ENCODE results near the gene IVD.

IVD gene

DNA sequence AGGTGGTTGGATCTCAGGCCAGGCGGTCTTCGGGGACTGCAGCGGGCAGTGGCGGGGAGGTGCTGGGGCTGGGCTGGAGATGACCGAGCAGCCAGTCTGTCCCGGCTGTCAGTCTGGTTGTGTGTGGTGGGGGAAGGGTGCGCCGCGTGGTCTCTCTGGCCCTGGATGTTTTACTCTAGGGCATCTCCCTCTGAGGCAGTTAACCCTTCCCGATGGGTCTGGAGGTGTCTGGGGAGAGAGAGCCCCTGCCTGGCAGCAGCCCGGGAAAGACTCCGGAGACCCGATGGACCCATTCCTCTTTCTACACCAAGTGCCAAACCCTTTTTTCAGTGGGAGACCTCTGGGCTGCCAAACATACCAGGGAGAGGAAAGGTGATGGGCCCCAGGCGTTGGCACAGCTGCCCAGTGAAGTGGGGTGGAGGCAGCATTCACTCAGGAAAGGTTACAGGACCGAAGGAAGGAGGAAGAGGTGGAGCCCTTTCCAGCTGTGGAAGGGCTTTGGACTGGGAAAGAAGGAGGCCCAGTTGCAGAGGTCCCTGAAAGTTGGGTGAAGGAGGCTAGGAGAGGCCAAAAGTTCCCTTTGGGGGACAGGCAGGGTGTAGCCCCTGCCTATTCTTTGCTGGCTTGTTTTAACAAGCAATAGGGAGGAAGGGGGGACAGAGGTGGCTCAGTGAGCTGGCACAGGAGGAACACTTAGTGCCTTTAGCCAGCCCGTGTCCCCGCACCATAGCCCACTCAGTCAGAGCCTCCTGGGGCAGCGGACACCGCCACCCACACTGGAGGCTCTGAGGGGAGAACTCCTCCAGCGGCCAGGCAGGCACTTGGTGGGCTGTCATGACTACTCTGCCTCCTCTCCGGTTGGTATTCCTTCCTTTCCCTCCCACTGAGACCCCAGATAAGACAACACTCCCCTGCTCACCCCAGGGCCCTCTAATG lies 32.4 kb downstream of the IVD start:
- Histone ChIP-seq H3K27me3 (peaks cover 98% of the 10 kb centered on the region), H3K27ac (no peak overlapping the region), H3K4me1 (ENCODE audit: control insufficient read depth in 1 of 2, insufficient read depth in 1 of 2, low read depth in 1 of 2, low read length in 1 of 2) (peaks cover 14 to 39% of the 10 kb centered on the region in 2 experiments), H3K9me3 (no peaks in the 10 kb centered on the region), H3K4me3 (ENCODE audit: low read depth in 1 of 2, low read length in 1 of 2) (no peak overlapping the region), H3K36me3 (no peaks in the 10 kb centered on the region)
- TF ChIP-seq CTCF (IDR thresholded peaks at IDR 0.05): no peak

GRCh38 chr15:40438712-40439111 lies 33.1 kb downstream of the IVD start:
- no peaks in the 10 kb centered on the region for H3K9me3 ChIP-seq
- H3K27ac ChIP-seq: no peak overlapping the region
- H3K27me3 ChIP-seq: peaks cover 98% of the 10 kb centered on the region
- no peak for TF ChIP-seq CTCF (IDR thresholded peaks at IDR 0.05)
- peaks cover 14 to 39% of the 10 kb centered on the region in 2 experiments for H3K4me1 ChIP-seq (ENCODE audit: control insufficient read depth in 1 of 2, insufficient read depth in 1 of 2, low read depth in 1 of 2, low read length in 1 of 2)
- H3K4me3 ChIP-seq (ENCODE audit: low read depth in 1 of 2, low read length in 1 of 2): no peak overlapping the region
- no peaks in the 10 kb centered on the region for H3K36me3 ChIP-seq

GRCh38 chr15:40439461-40439959 lies 33.9 kb downstream of the IVD start:
- Histone ChIP-seq H3K4me1 (ENCODE audit: control insufficient read depth in 1 of 2, insufficient read depth in 1 of 2, low read depth in 1 of 2, low read length in 1 of 2) (peaks cover 14 to 39% of the 10 kb centered on the region in 2 experiments), H3K36me3 (no peaks in the 10 kb centered on the region), H3K4me3 (ENCODE audit: low read depth in 1 of 2, low read length in 1 of 2) (peak overlapping the region; percentile 34 to 83), H3K9me3 (no peaks in the 10 kb centered on the region), H3K27ac (peak overlapping the region; percentile 44), H3K27me3 (peaks cover 98% of the 10 kb centered on the region)
- no peak for TF ChIP-seq CTCF (IDR thresholded peaks at IDR 0.05)

DNA sequence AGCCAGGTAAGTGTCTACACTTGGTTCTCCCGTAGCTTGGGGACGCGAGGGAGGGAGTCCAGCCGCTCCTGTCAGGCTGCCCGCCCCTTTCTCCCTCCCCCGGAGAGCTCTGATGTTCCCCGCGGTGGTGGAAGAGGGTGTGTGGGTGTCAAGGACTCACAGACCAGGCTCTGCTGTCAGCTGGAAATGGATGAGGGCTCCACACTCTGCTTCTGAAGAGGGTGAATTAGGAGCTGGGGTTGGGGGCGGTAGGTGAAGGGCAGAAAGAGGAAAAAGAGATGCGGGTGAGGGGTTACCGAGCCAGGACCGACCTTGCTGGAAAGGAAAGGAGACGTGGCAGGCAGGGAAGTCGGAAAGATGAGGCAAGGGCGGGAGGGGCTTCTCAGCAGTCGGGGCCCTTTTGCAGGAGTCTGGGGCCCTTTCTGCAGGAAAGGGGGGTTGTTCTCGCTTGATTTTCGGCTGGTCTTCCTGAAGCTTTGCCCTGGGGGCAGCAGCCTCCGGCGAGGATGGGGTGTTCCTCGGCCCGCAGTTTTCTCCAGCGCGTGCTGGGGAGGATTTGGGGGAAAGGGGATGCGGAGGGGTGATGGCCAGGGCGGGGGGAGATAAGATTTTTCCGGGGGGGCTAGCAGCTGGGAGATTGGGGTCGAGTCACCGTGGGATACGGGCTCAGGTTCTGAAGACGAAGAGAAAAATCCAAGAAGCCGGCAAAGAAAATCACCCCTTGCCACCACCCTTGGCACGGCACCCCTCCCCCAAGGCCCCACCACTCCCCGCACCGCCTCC lies 34.6 kb downstream of the IVD start:
- Histone ChIP-seq H3K9me3 (no peaks in the 10 kb centered on the region), H3K27me3 (peaks cover 96% of the 10 kb centered on the region), H3K4me1 (ENCODE audit: control insufficient read depth in 1 of 2, insufficient read depth in 1 of 2, low read depth in 1 of 2, low read length in 1 of 2) (peaks cover 14 to 39% of the 10 kb centered on the region in 2 experiments)

More for the DNA sequence above, 34.6 kb downstream of the IVD start:
- no peaks in the 10 kb centered on the region for H3K36me3 ChIP-seq
- H3K27ac ChIP-seq: peak overlapping the region; percentile 44
- peak overlapping the region; percentile 34 to 83 for H3K4me3 ChIP-seq (ENCODE audit: low read depth in 1 of 2, low read length in 1 of 2)
- no peak for TF ChIP-seq CTCF (IDR thresholded peaks at IDR 0.05)
